ENCODE measurements around the gene EPHA6. TPM values are rescaled to one million over a fixed set of nuclear protein-coding genes. Genes with fewer than 3 reads are reported as not detected.
"Not testable (repeated sequence)": the region's sequence is repeated elsewhere in the genome, so short reads cannot be mapped to it uniquely, and the experiment has no call there.

Gene EPHA6
- total and polyA plus RNA-seq, 10 of the 15 experiments (the other 5 are each of a cell fraction or from before 2014, with no cell fraction given): not detected

DNA sequence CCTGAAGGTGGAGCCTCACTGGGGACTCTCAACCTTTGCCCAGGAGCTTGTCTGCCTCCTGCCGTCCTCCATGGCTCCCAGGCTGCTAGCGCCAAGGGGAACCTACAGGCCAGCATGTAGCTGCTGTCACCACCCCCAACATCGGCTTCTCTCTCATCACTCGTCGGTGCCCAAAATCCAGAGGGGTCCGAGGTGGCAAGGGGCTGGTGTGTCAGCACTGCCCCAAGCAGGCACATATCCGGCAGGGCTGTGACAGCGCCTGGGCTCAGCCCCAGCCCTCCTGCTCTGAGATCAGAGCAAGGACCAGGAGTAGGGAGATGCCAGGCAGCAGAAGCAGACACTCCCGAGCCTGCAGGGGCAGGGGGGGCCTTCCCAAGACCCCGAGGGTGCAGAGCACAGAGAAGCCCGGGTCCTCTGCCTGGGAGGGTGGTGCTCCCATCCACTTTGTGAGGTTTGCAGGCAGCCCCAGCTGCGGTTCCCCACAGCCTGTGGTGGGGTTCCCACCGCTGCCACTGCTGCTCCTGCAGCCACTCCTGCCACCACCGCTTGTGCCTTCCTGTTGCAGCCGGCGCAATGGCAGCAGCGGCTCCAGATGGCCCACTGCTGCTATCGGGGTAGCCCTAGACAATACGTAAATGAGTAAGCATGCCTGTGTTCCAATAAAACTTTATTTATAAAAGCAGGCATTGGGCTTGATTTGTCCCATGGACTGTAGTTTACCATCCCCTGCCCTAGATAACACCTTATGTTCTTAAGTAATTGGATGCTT is 451.0 kb downstream of the EPHA6 start (continued):
- no peak for TF ChIP-seq E2F4 (IDR thresholded peaks at IDR 0.05; ENCODE audit: low read depth, low read length)

DNA sequence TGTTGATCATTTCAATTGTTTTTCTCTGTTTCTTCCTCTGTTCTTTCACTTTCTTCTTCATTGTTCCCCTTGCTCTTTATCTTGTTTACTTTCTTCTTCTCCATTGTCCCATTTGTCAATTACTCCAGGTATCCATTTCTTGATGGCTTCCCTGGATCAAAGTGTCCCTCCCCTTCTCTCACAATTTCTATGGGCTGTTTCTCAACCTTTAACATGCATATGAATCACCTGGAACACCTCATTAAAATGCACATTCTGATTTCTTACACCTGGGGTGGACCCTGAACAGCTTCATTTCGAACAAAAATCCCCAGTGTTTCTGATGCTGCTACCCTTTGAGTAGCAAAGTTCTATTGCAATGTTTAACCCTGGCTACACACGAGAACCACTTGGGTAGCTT is 454.8 kb downstream of the EPHA6 start:
- ATAC-seq: no peak
- WGBS (ENCODE audit: insufficient coverage, insufficient replicate concordance, low lambda C conversion rate, missing lambda C conversion rate): 0% methylated on average over 2 of the region's 2 CpGs

DNA sequence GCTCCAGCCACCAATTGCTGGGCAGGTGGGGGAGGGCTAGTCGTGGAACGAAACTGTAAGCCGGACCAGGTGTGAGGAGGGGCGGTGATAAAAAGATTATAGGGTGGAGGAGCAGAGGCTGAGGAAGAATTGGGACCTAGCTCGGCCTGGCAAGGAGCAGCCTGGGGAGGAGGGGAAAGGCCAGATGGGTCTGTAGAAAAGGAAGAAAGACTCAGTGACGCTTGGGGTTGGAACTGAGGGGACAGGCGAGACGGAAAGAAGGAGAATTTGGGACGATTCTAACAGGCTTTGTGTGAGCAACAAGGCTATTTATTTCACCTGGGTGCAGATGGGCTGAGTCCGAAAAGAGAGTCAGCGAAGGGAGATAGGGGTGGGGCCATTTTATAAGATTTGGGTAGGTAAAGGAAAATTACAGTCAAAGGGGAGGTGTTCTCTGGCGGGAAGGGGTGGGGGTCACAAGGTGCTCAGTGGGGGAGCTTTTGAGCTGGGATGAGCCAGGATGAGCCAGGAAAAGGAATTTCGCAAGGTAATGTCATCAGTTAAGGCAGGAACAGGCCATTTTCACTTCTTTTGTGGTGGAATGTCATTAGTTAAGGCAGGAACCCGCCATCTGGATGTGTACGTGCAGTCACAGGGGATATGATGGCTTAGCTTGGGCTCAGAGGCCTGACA is 462.6 kb downstream of the EPHA6 start:
- DNase-seq (ENCODE audit: low read depth, low spot score); RAD21 ChIA-PET (ENCODE audit: unreplicated experiment); H3K36me3 ChIP-seq (ENCODE audit: control insufficient read depth in 2 of 2, insufficient read depth in 2 of 2, low read length in 1 of 2); ATAC-seq; SMC1A ChIA-PET (ENCODE audit: uncharacterized antibody, unreplicated experiment); BruUV-seq (replicated peaks); in situ Hi-C loops (cut with MboI); H3K9ac ChIP-seq (ENCODE audit: control insufficient read depth, insufficient read depth, low read length); H3K9me3 ChIP-seq (replicated peaks; ENCODE audit: control insufficient read depth, insufficient read depth, low read length); H3K4me1 ChIP-seq (ENCODE audit: control insufficient read depth, insufficient read depth, low read length); POLR2A ChIA-PET; H4K20me1 ChIP-seq (ENCODE audit: control insufficient read depth, insufficient read depth); H3K27ac ChIP-seq (ENCODE audit: control insufficient read depth, insufficient read depth); H2AFZ ChIP-seq (ENCODE audit: control insufficient read depth, low read depth, low read length); H3K27me3 ChIP-seq (replicated peaks in 1 of 2; ENCODE audit: control insufficient read depth in 2 of 2, insufficient read depth in 2 of 2, low read length in 1 of 2); H3K4me3 ChIP-seq; FAIRE-seq; intact Hi-C loops (cut with micrococcal nuclease; ENCODE audit: unreplicated experiment); H3K4me2 ChIP-seq (ENCODE audit: control insufficient read depth, insufficient read depth); H3K79me2 ChIP-seq (ENCODE audit: control insufficient read depth, insufficient read depth, low read length): not testable (repeated sequence)
- WGBS (ENCODE audit: insufficient coverage, insufficient replicate concordance, low lambda C conversion rate, missing lambda C conversion rate): 26% methylated on average over 15 of the region's 15 CpGs
- CTCF ChIA-PET: interaction anchor here (0.6 to 1.3 kb wide), 2 partner anchors 16 to 18 kb away, joined by 3 to 4 read pairs; no protein-coding TSS in a partner anchor

More for the DNA sequence above, 454.8 kb downstream of the EPHA6 start:
- Histone ChIP-seq H3K4me3 (no peak overlapping the region), H3K36me3 (ENCODE audit: control insufficient read depth in 2 of 2, insufficient read depth in 2 of 2, low read length in 1 of 2) (no peaks in the 10 kb centered on the region), H3K27ac (ENCODE audit: control insufficient read depth, insufficient read depth) (no peak overlapping the region), H3K4me1 (ENCODE audit: control insufficient read depth, insufficient read depth, low read length) (no peaks in the 10 kb centered on the region), H3K9ac (ENCODE audit: control insufficient read depth, insufficient read depth, low read length) (no peak overlapping the region), H3K9me3 (replicated peaks; ENCODE audit: control insufficient read depth, insufficient read depth, low read length) (no peaks in the 10 kb centered on the region), H2AFZ (ENCODE audit: control insufficient read depth, low read depth, low read length) (no peak overlapping the region), H3K27me3 (replicated peaks in 1 of 2; ENCODE audit: control insufficient read depth in 2 of 2, insufficient read depth in 2 of 2, low read length in 1 of 2) (no peaks in the 10 kb centered on the region), H3K4me2 (ENCODE audit: control insufficient read depth, insufficient read depth) (no peak overlapping the region), H3K79me2 (ENCODE audit: control insufficient read depth, insufficient read depth, low read length) (no peaks in the 10 kb centered on the region), H4K20me1 (ENCODE audit: control insufficient read depth, insufficient read depth) (no peaks in the 10 kb centered on the region)
- ChIA-PET CTCF (no interaction called here), RAD21 (ENCODE audit: unreplicated experiment) (no interaction called here), POLR2A (no interaction called here), SMC1A (ENCODE audit: uncharacterized antibody, unreplicated experiment) (interaction anchor here (1.3 kb wide), 1 partner anchor 15 kb away, joined by 3 read pairs; no protein-coding TSS in a partner anchor)
- FAIRE-seq (no peak), DNase-seq (ENCODE audit: low read depth, low spot score) (no peak)
- in situ Hi-C loops (cut with MboI) (no loop called here), intact Hi-C loops (cut with micrococcal nuclease; ENCODE audit: unreplicated experiment) (no loop called here)
- no peak for TF ChIP-seq USF1 (IDR thresholded peaks at IDR 0.05; ENCODE audit: borderline replicate concordance, extremely low read length, insufficient read depth, low read depth, low read length)
- no peak for TF ChIP-seq BACH1 (IDR thresholded peaks at IDR 0.05; ENCODE audit: borderline replicate concordance)
- TF ChIP-seq ZNF622 (IDR thresholded peaks at IDR 0.05): no peak
- TF ChIP-seq POLR2AphosphoS5 (IDR thresholded peaks at IDR 0.05; ENCODE audit: low read length): no peak
- TF ChIP-seq IKZF1 (conservative IDR thresholded peaks at IDR 0.05): no peak
- TF ChIP-seq JUNB (IDR thresholded peaks at IDR 0.05): no peak
- no peak for TF ChIP-seq NR2C1 (IDR thresholded peaks at IDR 0.05)
- no peak for TF ChIP-seq NFYA (IDR thresholded peaks at IDR 0.05; ENCODE audit: borderline replicate concordance, low read depth, low read length)
- no peak for TF ChIP-seq ASH2L (IDR thresholded peaks at IDR 0.05; ENCODE audit: borderline replicate concordance, low read depth)
- no peak for TF ChIP-seq CHD2 (IDR thresholded peaks at IDR 0.05; ENCODE audit: borderline replicate concordance, low read depth, low read length)
- BruUV-seq (replicated peaks): no TSS peak

Data from GM12878 (cell line).